Osteocyte (in vitro differentiated cells): ENCODE results near the gene CADPS. TPM values are rescaled to one million over a fixed set of nuclear protein-coding genes. Genes with fewer than 3 reads are reported as not detected.

ENCODE experiments used
- DNase-seq: peaks from one replicate; pipeline ENCODE4 v3.0.0; 2021; ENCODE audit warnings: mixed read lengths; ENCODE audit not compliant: unreplicated experiment; ENCODE audit errors: extremely low spot score
- H3K27ac Mint-ChIP-seq: one replicate; pipeline ENCODE4 v1.8.0; 2021; ENCODE audit warnings: mild to moderate bottlenecking, mixed read lengths; ENCODE audit not compliant: unreplicated experiment
- H3K27me3 Mint-ChIP-seq: one replicate; pipeline ENCODE4 v1.8.0; 2021; ENCODE audit warnings: mixed read lengths; ENCODE audit not compliant: unreplicated experiment
- H3K36me3 Mint-ChIP-seq: one replicate; pipeline ENCODE4 v1.8.0; 2021; ENCODE audit warnings: mixed read lengths; ENCODE audit not compliant: unreplicated experiment
- H3K4me1 Mint-ChIP-seq: one replicate; pipeline ENCODE4 v1.8.0; 2021; ENCODE audit warnings: mixed read lengths; ENCODE audit not compliant: unreplicated experiment
- H3K4me3 Mint-ChIP-seq: one replicate; pipeline ENCODE4 v1.8.0; 2021; ENCODE audit warnings: mild to moderate bottlenecking, moderate library complexity, mixed read lengths; ENCODE audit not compliant: unreplicated experiment
- H3K9me3 Mint-ChIP-seq: one replicate; pipeline ENCODE4 v1.8.0; 2021; ENCODE audit warnings: mixed read lengths; ENCODE audit not compliant: unreplicated experiment
- CTCF ChIP-seq: fragments of 200-600 bp; sonication (generic); IDR thresholded peaks from 2 replicates; pipeline ENCODE4 v1.5.0; 2021; ENCODE audit warnings: antibody characterized with exemption, mild to moderate bottlenecking, moderate library complexity
- total RNA-seq: library from RNA; stranded (reverse); gene quantifications from 2 replicates; pipeline ENCODE4 v1.2.1, GENCODE V29; 2021

Gene CADPS
- total RNA-seq, 1 donor from 2014 or later, result not detected

GRCh38 chr3:62805106-62805505 is 70.1 kb downstream of the CADPS start:
- no peak for DNase-seq
- Mint-ChIP-seq H3K36me3 (no peaks in the 10 kb centered on the region), H3K27me3 (peaks cover 3% of the 10 kb centered on the region), H3K27ac (no peak overlapping the region), H3K9me3 (no peaks in the 10 kb centered on the region), H3K4me1 (no peaks in the 10 kb centered on the region), H3K4me3 (no peak overlapping the region)
- TF ChIP-seq CTCF, result no peak

GRCh38 chr3:62803276-62803675 is 71.9 kb downstream of the CADPS start:
- H3K4me1 Mint-ChIP-seq, result no peaks in the 10 kb centered on the region
- no peaks in the 10 kb centered on the region for H3K36me3 Mint-ChIP-seq
- no peak for DNase-seq
- TF ChIP-seq CTCF, result no peak
- no peak overlapping the region for H3K27ac Mint-ChIP-seq
- H3K4me3 Mint-ChIP-seq, result no peak overlapping the region
- peaks cover 3% of the 10 kb centered on the region for H3K27me3 Mint-ChIP-seq
- H3K9me3 Mint-ChIP-seq, result no peaks in the 10 kb centered on the region

- no peak for DNase-seq
- no peaks in the 10 kb centered on the region for H3K27me3 Mint-ChIP-seq
- no peaks in the 10 kb centered on the region for H3K36me3 Mint-ChIP-seq
- TF ChIP-seq CTCF, result no peak
- H3K9me3 Mint-ChIP-seq, result no peaks in the 10 kb centered on the region
- no peaks in the 10 kb centered on the region for H3K4me1 Mint-ChIP-seq
- H3K27ac Mint-ChIP-seq, result no peak overlapping the region
- no peak overlapping the region for H3K4me3 Mint-ChIP-seq
These were observed 77.2 kb downstream of the CADPS start for GRCh38 chr3:62798000-62798399.

DNA sequence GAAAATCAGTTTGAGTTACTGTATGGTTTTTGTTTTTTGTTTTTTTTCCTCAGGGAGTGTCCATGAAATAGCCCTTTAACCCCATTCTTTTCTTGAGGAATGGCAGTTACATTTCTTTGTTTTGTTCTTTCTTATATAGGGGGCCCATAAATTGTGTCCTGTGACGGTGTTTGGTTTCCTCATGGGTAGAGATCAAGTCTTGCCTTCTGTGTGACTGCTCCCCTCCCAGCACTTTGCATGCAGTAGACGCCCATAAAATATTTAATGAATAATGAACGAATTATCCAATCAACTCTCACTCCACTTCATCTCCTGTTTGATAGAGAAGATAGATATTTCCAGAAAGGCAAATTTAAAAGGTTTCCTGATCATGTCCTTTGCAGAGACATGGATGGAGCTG is 78.1 kb downstream of the CADPS start:
- DNase-seq, result no peak
- Mint-ChIP-seq H3K4me1 (no peaks in the 10 kb centered on the region), H3K27me3 (no peaks in the 10 kb centered on the region), H3K27ac (no peak overlapping the region), H3K4me3 (no peak overlapping the region), H3K36me3 (no peaks in the 10 kb centered on the region), H3K9me3 (no peaks in the 10 kb centered on the region)
- TF ChIP-seq CTCF, result no peak

DNA sequence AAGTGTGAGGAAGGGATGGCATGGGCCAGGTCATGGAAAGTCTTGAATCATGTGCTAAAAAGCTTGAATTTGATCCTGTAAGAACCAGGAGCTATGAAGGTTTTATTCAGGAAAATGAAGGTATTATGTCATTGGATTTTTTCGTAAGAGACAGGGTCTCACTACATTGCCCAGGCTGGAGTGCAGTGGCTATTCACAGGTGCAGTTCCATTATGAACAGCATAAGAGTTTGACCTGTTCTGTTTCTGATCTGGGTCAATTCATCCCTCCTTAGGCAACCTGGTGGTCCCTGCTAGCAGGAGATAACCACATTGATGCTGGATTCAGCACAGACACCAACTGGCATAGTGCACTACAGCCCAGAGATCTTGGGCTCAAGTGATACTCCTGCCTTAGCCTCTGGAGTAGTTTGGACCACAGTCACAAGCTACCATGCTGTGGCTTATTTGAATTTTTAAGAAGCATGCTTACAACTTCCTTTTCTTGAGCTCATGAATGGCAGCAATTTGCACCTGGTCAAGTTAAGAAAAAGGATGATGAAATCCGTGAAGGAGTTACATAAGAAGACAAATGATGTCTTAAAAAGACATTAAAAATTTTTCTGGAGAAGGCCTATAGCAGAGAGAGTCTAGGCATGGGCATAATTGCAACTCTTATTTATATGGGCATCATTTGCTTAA is 79.1 kb downstream of the CADPS start:
- no peak for TF ChIP-seq CTCF
- Mint-ChIP-seq H3K27me3 (no peaks in the 10 kb centered on the region), H3K9me3 (no peaks in the 10 kb centered on the region), H3K36me3 (no peaks in the 10 kb centered on the region), H3K27ac (no peak overlapping the region), H3K4me1 (no peaks in the 10 kb centered on the region), H3K4me3 (no peak overlapping the region)
- DNase-seq, result no peak
